GM18508 (cell line): ENCODE data around the gene CIB4.

Source experiments
- ATAC-seq: cut with Tn5 transposase; IDR thresholded peaks from one replicate; pipeline ENCODE4 v1.9.1; 2021; ENCODE audit warnings: moderate number of reproducible peaks; ENCODE audit not compliant: insufficient read depth, unreplicated experiment

The CIB4 gene

DNA sequence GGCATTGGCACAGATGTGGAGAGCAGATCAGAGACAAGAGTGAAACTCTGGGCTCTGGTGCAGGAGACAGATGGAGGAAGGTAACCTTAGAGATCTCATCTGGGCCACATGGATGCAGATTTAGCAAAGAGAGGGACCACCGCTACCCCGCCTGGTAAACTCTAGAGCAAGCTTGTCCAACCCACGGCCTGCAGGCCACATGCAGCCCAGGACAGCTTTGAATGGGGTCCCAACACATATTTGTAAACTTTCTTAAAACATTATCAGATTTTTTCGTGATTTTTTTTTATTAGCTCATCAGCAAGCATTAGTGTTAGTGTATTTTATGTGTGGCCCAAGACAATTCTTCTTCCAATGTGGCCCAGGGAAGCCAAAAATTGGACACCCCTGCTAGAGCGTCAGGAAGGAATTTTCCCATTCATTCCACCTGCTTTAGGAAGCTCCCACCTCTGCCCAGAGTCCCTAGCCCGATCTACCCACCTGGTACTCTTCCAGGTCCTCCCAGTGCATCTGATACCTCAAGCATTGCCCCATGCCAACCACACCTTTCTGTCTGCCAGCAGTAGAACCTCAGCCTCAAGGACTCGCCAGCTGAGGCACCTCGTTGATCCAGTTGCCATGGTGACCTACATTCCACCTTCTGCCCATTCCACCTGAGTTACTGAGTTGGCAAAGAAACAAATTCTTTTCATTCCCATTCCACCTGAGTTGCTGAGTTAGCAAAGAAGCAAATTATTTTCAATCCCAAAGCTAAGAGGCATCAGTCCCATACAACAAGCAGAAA lies at the start of gene CIB4:
CIB4 (minus strand) TSS at position 586 of the 784 bp plus-strand sequence; CDS start at position 534, 52 bp downstream.
- no peak for ATAC-seq

DNA sequence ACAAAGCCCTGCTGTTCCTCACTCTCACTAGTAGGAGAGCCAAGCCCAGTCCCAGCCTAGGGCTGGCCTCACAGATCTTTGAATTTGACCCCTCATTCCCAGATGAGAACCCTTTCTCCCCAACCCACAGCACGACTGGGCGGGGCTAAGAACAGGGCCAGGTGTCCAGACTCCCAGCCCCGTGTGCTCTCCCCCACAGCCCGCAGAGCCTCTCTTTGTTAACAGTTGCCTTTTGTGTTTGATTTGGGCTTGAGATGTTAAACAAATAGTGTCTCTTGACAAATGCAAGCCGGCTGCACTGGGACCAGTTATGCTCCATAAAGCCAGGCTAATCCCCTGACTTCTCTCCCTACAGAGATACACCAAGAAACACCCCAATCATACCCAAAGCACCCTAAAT lies 46.6 kb upstream of the CIB4 start:
- ATAC-seq: no peak

DNA sequence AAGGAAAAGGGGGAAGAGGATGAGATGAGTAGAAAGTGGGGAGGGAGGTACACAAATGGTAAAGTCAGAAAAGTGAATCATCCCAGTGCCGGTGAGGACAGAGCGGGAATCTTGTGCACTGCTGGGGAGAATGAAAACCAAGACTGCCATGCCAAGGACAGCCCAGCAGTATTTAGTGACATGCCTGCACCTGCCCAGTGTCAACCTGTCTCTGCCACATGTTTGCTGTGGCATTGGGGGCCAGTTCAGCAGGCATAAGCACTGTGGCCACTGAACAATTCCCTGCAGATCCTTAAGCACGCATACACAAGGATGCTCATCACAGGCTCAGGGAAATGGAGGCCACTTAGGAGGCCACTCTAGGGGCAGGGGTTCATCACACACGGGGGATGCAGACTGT lies 46.2 kb upstream of the CIB4 start:
- ATAC-seq: no peak

DNA sequence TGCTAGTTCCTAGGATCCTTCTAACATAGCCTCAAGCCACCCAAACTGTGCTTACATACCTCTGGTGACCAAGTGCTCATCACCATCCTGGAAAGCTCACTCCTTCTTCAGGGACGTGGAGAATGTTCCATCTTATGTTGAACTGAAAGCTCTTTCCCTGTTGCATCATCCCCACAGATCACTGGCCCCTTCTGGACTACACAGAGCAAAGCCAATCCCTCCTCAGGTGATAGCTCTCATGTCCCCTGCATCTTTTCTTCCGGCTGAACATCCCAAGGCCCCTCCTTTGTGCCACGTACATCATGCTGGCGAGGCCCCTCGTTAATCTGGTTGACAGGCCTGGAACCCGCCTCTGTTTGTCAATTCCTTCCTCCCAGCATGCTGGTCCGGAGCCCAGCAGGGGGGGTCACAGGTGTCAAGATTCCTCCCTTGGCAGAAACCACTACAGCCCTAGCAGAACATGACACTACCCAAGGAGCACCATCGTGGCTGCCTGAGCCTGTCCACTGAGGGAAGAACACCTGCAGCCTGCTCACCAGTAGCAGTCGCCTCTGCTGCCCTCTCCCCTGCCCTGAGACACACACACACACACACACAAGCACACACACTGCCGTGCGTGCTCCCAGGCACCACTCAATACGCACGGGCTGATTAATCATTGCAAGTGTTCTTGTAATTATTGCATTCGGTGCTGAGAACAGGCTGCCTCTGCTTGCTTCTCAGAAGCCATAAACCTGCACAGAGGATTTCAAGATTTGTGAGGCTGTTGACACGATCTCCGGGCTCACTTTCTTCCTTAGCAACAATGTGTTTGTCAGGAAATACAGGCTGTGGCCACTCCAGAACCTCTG lies 45.0 kb upstream of the CIB4 start:
- no peak for ATAC-seq

DNA sequence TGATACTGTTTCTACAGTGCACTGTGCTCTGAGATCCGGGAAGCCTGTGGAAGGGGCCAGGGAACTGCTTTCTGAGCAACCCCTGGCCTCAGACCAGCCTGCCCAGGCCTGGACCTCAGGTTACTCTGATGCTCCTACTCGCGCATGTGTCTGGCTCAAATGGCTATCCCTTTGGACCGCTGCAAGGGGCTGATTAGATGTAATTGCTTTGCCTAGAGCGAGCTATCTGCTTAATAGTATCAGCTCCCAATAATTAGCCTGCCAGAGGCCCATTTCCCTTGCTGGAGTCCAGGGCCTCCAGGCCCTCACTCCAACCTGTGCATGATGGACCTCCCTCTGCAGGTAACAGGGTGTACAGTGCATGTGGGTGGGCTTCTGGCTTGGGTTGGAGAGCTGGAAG lies 44.2 kb upstream of the CIB4 start:
- ATAC-seq: no peak

DNA sequence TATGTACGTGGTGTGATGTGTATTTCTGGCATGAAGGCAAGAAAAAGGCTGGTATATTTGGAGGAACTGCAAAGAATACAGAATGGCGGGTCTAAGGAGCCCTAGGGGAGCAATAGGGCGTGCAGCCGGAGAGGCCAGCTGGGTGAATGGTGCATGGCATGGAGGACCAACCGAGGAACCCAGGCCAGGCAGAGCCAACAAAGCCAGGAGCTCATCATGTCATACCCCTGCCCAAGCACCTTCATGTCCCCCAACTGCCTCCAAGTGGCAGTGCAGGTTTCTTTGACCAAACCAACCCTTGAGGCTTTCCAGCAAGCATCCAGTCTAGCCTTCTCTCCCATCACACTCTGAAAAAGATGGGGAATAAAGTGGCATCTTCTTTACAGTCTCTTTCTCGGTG lies 42.4 kb upstream of the CIB4 start:
- no peak for ATAC-seq

DNA sequence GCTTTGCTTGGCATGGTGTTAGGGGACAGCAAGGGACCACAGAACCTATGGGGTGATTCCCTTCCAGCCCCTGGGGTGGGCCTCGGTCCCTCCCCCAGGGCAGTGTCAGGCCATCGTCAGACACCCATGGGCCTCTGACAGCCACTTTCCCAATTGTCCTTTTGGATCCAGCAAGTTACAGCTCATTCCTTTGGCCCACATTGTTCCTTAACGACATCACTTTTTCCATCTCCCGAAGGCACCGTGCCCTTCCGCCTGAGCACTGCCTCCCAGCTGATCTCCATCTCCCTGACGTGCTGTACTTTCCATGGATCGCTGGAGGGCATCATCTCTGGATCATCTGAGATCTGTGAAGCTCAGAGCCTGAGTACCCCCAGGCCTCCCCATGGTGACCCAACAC lies 41.0 kb upstream of the CIB4 start:
- no peak for ATAC-seq

DNA sequence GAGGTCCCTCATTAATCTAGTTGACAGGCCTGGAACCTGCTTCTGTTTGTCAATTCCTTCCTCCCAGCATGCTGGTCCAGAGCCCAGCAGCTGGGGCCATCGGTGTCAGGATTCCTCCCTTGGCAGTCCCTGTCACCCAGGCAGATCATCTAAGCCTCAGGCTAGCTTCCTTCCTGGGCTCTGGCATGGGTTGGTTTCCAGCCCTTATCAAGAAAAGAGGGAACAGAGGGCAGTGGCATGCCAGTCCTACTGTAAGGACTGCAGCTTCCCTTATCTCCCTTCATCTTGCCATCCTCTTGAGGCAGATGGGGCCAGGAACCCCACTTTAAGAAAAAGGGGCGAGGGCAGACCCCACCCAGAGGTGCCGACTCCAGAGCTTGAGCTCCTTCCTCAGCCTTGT lies 40.5 kb upstream of the CIB4 start:
- no peak for ATAC-seq

DNA sequence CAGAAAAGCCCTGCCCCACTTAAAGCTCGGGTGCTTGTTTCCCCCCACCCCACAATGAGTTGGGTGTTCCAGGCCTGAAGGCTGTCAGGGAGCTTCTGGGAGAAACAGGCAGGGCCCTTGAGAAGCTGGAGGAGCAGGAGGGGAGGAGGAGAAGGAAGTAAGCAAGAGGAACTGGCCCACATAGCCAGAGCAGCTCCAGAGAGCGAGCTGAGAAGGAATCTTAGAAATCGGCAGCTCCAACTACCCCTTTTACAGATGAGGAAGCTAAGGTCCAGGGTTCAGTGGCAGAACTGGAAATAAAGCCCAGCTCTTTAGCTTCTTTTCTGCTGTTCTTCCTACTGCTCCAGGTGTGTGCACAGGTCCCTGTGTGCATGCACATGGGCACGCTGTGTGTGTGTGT lies 38.7 kb upstream of the CIB4 start:
- ATAC-seq: no peak

DNA sequence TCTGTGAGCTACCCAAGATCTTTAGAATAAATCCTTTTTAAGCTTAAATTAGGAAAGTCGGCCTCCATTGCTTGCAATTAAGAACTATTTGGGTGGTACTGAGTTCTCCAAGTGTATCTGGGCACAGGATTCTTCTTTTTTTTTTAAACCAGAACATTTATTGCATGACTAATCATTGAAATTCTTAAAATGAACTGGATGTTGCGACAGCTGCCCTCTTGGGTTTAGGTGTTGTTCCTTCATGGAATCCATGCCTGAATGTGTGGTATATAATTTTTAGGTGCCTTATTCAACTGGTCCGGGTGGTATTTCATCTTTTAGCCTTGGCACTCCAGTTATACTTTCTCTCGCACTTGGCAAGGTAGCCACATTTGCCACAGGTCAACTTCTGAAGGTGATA lies 36.9 kb upstream of the CIB4 start:
- ATAC-seq: no peak

DNA sequence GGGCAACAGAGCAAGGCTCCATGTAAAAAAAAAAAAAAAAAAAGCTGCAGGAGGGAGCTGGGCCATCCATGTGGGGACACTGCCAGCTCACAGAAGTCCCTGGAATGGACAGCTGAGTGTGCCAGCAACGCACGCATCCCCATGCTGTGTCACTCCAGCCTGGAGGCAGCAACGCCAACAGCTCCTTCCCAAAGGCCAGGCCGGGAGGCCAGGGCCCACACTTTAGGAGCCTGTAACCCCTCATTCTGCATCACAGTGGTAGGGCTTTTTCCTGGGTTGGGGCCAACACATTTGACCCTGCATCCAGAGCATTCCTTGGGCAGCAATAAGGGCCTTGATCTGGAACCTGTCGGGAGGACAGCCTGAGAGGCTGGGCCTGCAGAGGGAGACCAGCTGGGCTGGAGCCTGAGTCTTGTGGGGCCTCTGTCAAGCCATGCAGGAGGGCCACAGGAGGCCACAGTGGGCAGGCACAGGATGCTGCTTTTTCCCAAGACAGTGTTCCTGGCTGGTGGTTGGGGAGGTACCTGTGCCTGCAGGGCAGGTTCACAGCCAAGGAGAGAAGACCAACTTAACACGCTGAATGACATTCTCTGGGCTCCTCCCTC lies 34.6 kb upstream of the CIB4 start:
- no peak for ATAC-seq

DNA sequence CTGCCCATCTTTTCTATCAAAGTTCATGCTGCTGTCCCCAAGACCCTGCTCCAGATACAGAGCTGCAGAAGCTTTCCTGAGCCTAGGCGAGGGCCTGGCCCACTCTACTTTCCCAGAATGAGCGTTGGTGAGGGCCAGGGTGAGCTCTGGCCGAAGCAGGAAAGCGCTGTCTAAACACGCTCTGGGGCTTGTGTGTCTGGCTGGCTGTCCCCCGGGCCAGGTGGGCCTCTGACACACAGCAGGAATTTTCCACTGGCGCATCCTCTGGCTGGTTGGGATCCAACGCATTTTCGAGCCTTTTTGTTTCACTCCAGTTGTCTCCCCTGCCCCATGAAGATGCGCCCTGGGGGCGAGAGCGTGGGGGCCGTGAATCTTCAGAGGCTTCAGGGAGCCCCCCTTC lies 33.6 kb upstream of the CIB4 start:
- ATAC-seq: no peak

DNA sequence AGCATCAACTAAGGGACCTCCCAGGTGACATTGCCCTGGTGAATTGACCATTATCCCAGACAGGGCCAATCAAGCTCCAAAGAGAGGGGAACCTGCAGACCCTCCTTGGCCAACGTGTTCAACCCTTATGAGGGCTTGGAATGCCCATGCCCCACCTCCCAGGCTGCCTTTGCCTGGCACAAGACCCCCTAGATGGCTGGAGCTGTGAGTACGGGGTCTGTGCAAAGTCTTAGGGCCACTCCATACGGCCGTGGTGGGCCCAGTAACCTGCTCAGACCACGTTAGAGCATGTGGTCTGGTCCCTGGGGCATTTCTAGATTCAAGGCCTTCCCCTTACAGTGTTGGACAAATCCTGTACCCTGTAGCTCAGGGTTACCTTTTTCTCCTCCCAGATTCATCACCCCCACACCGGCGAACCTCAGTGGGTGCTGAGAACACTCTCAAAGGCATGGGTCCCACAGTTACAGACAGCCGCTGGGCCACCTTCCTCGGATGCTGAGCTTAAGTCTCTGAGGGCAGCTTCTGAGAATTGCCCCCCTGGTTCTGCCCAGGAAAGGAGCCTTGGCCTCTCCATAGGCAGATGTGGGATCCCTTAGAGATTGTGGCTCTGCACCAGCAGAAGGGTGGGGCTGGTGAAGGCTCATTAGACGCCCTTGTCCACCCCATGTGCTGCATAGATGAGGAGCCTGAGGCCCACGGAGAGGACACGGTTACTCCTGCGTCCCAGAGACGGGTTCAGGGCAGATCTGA lies 33.0 kb upstream of the CIB4 start:
- no peak for ATAC-seq

DNA sequence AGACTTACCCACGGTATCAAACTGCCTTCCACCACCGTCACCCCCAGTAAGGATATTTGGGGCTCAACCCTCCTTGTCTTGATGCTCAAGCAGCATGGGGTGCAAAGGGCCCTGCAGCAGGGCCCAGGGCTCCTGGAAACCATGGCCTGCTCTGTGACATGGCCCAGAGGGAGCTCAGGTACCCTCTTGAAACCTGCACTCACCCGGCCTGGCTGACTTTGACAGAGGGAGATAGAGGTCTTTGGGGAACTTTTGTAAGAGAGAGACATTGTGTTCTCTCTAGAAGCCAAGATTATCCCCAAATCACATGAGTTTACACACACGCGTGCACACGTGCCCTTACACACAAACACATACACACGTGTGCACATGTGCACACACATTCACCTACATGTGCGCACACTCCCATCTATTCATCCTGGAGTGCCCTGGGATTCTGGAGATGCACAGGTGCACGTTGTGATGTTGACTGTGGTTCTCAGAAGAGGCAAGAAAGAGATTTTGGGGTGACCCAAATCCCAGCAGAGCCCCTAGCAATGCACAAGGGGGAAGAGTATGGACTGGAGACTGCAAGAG lies 31.7 kb upstream of the CIB4 start:
- no peak for ATAC-seq

DNA sequence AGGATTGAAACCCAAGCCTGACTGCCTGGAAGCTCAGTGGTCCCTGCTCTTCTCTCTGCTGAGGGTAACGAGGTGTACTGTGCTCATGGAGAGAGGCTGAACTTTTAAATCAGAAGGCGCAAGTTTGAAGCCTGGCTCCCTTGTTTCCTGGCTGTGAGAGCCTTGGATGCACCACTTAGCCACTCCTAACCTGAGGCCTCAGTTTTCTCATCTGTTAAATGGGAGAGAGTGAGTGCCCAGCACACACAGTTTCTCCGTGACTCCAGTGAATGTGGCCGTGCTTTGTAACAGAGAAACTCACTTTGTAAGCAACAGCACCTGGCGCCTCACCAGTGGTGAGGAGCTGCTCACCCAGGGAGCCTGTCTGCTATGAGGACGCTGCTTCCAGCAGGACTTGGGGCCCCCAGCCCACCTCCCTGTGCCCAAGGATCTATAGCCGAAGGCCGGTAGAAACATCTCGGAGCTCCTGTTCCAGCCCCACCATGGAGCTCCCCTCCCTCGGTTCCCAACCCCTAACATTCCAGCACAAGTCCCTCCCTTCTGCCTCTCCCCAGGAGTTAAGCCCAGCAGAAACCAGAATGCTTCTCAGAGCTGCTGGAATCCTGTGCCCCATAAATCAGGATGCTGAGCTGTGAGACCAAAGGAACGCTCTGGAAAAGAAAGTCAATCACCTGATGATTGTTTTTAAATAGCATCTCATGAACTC lies 31.1 kb upstream of the CIB4 start:
- no peak for ATAC-seq

DNA sequence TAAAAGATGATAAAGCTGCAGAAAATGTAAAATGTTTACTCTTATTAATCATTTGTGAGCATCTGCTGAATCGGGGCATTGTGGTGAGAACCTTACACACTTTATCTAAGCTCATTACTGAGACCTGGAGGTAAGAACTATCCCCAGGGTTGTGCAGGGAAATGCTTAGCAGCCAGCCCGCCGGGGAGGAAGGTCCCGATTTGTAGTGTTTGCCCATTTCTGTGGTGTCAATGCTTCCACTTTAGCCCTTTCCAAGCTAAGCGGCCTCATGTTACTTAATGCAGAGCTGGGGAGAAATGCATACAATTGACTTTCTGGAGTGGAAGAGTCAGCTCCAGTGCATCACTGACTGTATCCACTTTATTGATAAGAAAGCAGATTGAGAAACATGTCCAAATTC lies 30.5 kb upstream of the CIB4 start:
- no peak for ATAC-seq

DNA sequence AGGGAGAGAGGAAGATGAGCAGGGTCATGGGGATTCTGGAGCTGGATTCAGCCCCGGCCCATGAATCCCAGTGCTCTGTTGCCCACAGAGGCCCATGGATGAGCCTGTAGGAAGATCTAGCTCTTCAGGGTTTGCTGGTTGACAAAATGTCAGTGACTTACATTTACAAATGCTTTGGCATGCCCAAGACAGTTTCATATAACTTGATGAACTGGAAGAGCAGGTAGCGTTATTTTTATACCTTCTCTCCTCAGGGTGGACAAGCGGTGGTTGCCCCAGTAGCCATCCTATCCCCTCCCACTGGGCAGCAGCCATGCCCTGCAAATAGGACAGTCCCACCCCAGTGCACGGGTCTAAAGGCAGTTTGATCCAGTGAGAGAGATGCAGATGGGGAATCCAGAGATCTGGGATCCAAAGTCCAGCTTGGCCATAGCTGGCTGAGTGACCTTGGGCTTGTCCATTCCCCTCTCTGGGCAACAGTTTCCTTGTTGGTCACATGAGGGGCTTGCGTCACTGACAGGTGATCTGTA lies 29.8 kb upstream of the CIB4 start:
- no peak for ATAC-seq

DNA sequence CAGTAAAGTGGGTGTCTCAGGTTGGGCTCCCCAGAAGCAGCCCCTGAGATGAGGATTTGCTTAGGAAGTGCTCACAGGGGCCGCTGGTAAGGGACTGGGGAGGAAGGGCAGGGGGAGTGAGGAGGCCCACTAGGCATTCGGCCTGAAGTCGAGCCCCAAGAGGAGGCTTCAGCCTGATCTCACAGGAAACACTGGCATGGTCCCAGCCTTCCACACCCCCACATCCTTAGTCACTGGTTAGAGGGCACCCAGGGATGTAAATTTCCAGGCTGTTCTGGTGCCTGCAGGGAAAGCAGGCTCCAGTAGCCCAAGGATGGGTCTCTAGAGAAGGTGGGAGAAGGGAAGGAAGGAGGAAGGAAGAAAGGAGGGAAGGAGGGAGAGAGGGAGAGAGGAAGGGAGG lies 29.0 kb upstream of the CIB4 start:
- ATAC-seq: no peak
